Gastrocnemius medialis (tissue), 4 donors: ENCODE data around the gene PRELID1. TPM values are rescaled to one million over a fixed set of nuclear protein-coding genes. Genes with fewer than 3 reads are reported as not detected.

Experiments used
- ATAC-seq, 2 donors: fragments of 150-250 bp; one replicate each; pipeline ENCODE4 v1.9.1; 2016
- DNase-seq, 2 donors: peaks; one replicate each; pipeline ENCODE4 v3.0.0-alpha.2; 2019
- H3K27ac ChIP-seq, 4 donors: fragments of 200-600 bp; sonication (generic); 1 replicate in 1 of 4; 2 replicates in 3 of 4; pipeline ENCODE4 v1.5.1; 2016 to 2018; ENCODE audit warnings: mild to moderate bottlenecking in 2 of 4, moderate library complexity in 1 of 4
- H3K27me3 ChIP-seq, 3 donors: fragments of 200-600 bp; sonication (generic) in 2 of 3; 1 replicate in 1 of 3; 2 replicates in 2 of 3; pipeline versions ENCODE4 v1.5.1 to v1.6.0; 2016 to 2019; ENCODE audit warnings: mild to moderate bottlenecking in 1 of 3, moderate library complexity in 1 of 3
- H3K36me3 ChIP-seq, 2 donors: fragments of 200-600 bp; sonication (generic) in 1 of 2; one replicate each; pipeline ENCODE4 v1.5.1; 2017 to 2018
- H3K4me1 ChIP-seq, 2 donors: fragments of 200-600 bp; sonication (generic) in 1 of 2; one replicate each; pipeline ENCODE4 v1.5.1; 2016 to 2017; ENCODE audit warnings: mild to moderate bottlenecking in 2 of 2
- H3K4me3 ChIP-seq, 4 donors: fragments of 200-600 bp; sonication (generic) in 3 of 4; 1 replicate in 1 of 4; 2 replicates in 3 of 4; pipeline ENCODE4 v1.5.1; 2016 to 2019; ENCODE audit warnings: mild to moderate bottlenecking in 2 of 4
- H3K9me3 ChIP-seq, 3 donors: fragments of 200-600 bp; sonication (generic) in 2 of 3; 1 replicate in 1 of 3; 2 replicates in 2 of 3; pipeline ENCODE4 v1.5.1; 2016 to 2019
- POLR2A ChIP-seq, 2 donors: fragments of 450-650 bp; IDR thresholded peaks; one replicate each; pipeline ENCODE4 v1.6.1; 2017; ENCODE audit warnings: antibody characterized with exemption in 2 of 2, mild to moderate bottlenecking in 2 of 2, moderate library complexity in 2 of 2
- in situ Hi-C, 4 donors: fragments of 200-750 bp; cut with MboI; loops; one replicate each; pipeline versions ENCODE4 v1.15.0 to v1.8.0; 2017; ENCODE audit warnings: low sequenced_read_pairs in 4 of 4
- intact Hi-C: fragments of 100-400 bp; cut with DNase I; formaldehyde crosslinking; loops from one replicate; pipeline ENCODE4 v1.15.1; 2023; ENCODE audit warnings: low total_unique reads
- total RNA-seq, 4 donors: library from RNA; depleted of rRNA; stranded (reverse); fragments of >200 nt; gene quantifications; one replicate each; pipeline versions ENCODE4 v1.1.0 to v1.2.3, GENCODE V29; 2016
- TF ChIP-seq, protein P1 (sequence below), 5 experiments: fragments of 450-650 bp in 3 of 5; fragments of 200-600 bp in 2 of 5; sonication (generic) in 2 of 5; IDR thresholded peaks in 4 of 5; conservative IDR thresholded peaks in 1 of 5; 1 replicate in 4 of 5; 2 replicates in 1 of 5; pipeline ENCODE4 v1.5.1; 2016 to 2019; ENCODE audit warnings: antibody characterized with exemption in 5 of 5, mild to moderate bottlenecking in 3 of 5, moderate library complexity in 3 of 5

Gene PRELID1
- total RNA-seq, 4 donors from 2014 or later = 13.4 to 45.8 (median 28.2) TPM

DNA sequence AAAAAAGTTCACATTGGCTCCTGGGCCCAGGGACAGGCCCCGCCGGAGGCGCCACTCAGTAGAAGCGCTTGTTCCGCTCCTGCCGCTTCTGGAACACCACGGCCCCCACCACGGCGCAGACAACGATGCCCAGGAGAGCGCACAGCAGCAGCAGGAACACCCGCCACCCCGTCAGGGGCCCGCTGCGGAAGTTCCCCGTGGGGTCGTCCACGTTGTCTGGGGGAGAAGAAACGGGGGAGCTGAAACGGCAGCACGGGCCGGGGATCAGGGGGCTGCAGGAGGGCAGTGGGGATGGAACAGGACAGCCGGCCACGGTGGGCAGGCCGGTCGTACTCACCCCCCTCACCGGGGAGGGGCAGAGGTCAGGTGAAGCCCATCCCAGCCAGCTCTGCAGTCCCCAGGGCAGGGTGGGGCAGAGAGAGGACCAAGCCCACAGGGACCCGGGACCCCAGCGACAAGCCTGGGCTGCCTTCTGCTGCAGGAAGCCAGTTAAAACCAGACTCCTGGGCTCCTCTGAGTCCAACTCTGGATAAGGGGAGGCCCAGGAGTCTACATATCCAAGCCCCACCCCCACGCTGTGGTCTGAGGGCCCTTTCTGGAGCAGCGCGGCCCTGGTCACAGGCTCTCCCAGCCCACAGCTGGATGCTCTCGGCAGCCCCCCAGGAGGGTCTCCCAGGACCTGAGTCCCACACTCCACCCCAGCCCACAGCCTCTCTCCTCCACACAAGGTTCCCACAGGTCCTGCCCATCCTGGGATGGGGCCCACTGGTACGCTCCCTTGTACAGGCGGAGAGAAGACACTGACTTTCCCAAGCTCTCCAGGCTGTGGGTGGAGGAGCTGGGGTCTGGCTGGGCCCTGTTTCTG lies 28.7 kb downstream of the PRELID1 start:
- no peak overlapping the region for H3K27ac ChIP-seq
- no peaks in the 10 kb centered on the region for H3K4me1 ChIP-seq
- intact Hi-C loops (no loop called here), in situ Hi-C loops (no loop called here)
- H3K4me3 ChIP-seq = no peak overlapping the region
- ATAC-seq = no peak
- no peak for TF ChIP-seq POLR2A (IDR thresholded peaks at IDR 0.05)
- TF ChIP-seq, protein P1, sequence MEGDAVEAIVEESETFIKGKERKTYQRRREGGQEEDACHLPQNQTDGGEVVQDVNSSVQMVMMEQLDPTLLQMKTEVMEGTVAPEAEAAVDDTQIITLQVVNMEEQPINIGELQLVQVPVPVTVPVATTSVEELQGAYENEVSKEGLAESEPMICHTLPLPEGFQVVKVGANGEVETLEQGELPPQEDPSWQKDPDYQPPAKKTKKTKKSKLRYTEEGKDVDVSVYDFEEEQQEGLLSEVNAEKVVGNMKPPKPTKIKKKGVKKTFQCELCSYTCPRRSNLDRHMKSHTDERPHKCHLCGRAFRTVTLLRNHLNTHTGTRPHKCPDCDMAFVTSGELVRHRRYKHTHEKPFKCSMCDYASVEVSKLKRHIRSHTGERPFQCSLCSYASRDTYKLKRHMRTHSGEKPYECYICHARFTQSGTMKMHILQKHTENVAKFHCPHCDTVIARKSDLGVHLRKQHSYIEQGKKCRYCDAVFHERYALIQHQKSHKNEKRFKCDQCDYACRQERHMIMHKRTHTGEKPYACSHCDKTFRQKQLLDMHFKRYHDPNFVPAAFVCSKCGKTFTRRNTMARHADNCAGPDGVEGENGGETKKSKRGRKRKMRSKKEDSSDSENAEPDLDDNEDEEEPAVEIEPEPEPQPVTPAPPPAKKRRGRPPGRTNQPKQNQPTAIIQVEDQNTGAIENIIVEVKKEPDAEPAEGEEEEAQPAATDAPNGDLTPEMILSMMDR (IDR thresholded peaks at IDR 0.05 in 4 of 5, conservative IDR thresholded peaks at IDR 0.05 in 1 of 5) = no peak
- no peaks in the 10 kb centered on the region for H3K9me3 ChIP-seq
- DNase-seq = no peak
- H3K27me3 ChIP-seq = no peaks in the 10 kb centered on the region
- peaks cover 0 to 67% of the 10 kb centered on the region in 2 donors for H3K36me3 ChIP-seq

DNA sequence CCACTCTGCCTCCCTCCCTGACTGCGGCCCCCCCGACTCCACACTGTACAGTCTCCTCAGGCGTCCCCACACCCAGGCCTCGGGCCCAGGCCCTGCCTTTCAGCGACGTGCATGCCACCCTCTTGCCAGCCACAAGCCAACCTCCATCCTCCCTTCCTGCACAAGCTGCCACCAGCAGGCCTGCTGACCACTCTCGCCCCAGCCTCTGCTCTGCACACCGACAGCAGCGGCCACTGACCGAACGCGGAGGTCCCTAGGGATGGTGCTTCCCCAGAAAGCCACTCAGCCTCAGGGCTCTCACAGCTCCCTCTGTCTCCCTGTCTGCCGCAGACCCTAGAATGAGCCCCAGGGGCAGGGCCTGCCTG lies 29.3 kb downstream of the PRELID1 start:
- in situ Hi-C loops = no loop called here
- intact Hi-C loops = no loop called here
- ATAC-seq (no peak), DNase-seq (no peak)
- H3K4me1 ChIP-seq = no peaks in the 10 kb centered on the region
- no peaks in the 10 kb centered on the region for H3K27me3 ChIP-seq
- H3K27ac ChIP-seq = no peak overlapping the region
- peaks cover 0 to 73% of the 10 kb centered on the region in 2 donors for H3K36me3 ChIP-seq
- TF ChIP-seq, protein P1 (IDR thresholded peaks at IDR 0.05 in 4 of 5, conservative IDR thresholded peaks at IDR 0.05 in 1 of 5) = no peak
- TF ChIP-seq POLR2A (IDR thresholded peaks at IDR 0.05) = no peak
- H3K4me3 ChIP-seq = no peak overlapping the region
- H3K9me3 ChIP-seq = no peaks in the 10 kb centered on the region

DNA sequence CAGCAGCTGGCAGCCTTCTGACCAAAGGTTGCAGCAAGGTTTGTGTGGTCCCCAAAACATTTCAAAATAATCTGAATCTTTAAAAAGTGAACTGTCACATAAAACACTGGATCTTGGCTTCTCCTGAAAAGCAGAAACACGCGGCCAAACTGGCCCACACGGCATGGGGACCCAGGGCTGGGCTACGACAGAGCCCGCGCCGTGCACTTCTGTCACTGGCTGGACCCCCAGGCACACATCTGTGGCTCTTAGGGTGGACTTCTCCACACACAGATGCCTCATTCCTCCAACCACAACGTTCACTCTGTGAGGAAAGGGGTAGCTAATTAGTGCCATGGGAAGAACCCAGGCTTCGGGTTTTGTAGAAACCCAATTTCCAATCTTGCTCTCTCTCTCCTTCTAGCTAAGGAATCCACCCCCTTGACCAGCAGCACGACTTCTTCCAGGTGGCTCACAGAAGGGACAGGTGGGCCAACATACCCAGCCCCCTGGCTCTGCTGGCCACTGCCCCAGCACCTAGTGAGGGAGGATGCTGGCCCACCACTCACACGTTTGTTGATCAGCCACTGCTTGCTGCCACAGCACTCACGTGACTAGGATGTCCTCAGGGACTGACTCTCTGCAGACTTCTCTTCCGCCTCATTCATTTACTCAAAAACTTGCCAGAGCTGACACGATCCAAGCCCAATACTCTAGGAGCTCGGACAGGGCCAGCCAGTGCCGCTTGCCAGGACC lies 30.0 kb downstream of the PRELID1 start:
- ATAC-seq (no peak), DNase-seq (no peak)
- Histone ChIP-seq H3K4me1 (no peaks in the 10 kb centered on the region), H3K27ac (no peak overlapping the region), H3K9me3 (no peaks in the 10 kb centered on the region), H3K27me3 (no peaks in the 10 kb centered on the region), H3K36me3 (peaks cover 0 to 76% of the 10 kb centered on the region in 2 donors), H3K4me3 (no peak overlapping the region)
- in situ Hi-C loops = no loop called here
- intact Hi-C loops = no loop called here
- TF ChIP-seq POLR2A (IDR thresholded peaks at IDR 0.05) = no peak
- TF ChIP-seq, protein P1 (IDR thresholded peaks at IDR 0.05 in 4 of 5, conservative IDR thresholded peaks at IDR 0.05 in 1 of 5) = no peak

DNA sequence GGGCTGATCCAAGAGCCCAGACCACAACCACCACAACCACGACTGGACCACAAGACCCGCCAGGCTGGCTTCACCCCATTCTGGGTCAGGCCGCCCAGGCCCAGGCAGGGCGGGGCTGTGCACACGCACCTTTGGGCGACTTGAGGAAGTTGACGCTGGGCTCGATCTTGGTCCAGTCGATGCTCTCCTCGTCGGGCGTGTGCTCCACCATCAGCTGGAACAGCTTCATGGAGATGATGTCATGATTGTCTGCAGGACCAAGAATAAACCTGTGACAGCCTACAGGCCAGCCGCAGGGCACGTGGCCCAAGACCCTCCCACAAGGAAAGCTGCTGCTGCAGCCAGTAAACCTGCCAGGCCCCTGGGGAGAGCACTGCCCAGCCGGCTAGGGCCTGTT lies 30.6 kb downstream of the PRELID1 start:
- DNase-seq (no peak), ATAC-seq (no peak)
- no peaks in the 10 kb centered on the region for H3K4me1 ChIP-seq
- H3K4me3 ChIP-seq = no peak overlapping the region
- no peaks in the 10 kb centered on the region for H3K27me3 ChIP-seq
- no peak overlapping the region for H3K27ac ChIP-seq
- TF ChIP-seq, protein P1 (IDR thresholded peaks at IDR 0.05 in 4 of 5, conservative IDR thresholded peaks at IDR 0.05 in 1 of 5) = no peak
- TF ChIP-seq POLR2A (IDR thresholded peaks at IDR 0.05) = no peak
- no peaks in the 10 kb centered on the region for H3K9me3 ChIP-seq
- peaks cover 0 to 76% of the 10 kb centered on the region in 2 donors for H3K36me3 ChIP-seq
- in situ Hi-C loops (no loop called here), intact Hi-C loops (no loop called here)
